22Rv1 (cell line): ENCODE measurements around the gene AUTS2.

Experiments used
- H3K27ac ChIP-seq: fragments of 450-650 bp; 2 replicates; pipeline ENCODE4 v1.5.1; 2017
- CTCF ChIP-seq: fragments of 450-650 bp; IDR thresholded peaks from 2 replicates; pipeline ENCODE4 v1.5.1; 2017; ENCODE audit warnings: mild to moderate bottlenecking
- ZFX ChIP-seq: fragments of 450-650 bp; IDR thresholded peaks from 2 replicates; pipeline ENCODE4 v1.6.1; 2017; ENCODE audit warnings: antibody characterized with exemption, borderline replicate concordance

AUTS2 gene

GRCh38 chr7:70301673-70302185 is 703.5 kb downstream of the AUTS2 start:
- no peak overlapping the region for H3K27ac ChIP-seq
- TF ChIP-seq ZFX = no peak
- TF ChIP-seq CTCF = no peak

- H3K27ac ChIP-seq = no peak overlapping the region
- TF ChIP-seq ZFX (no peak), CTCF (no peak)
These were observed 705.0 kb downstream of the AUTS2 start for GRCh38 chr7:70303309-70303708.

GRCh38 chr7:70303780-70304179 is 705.5 kb downstream of the AUTS2 start:
- H3K27ac ChIP-seq = no peak overlapping the region
- TF ChIP-seq CTCF (no peak), ZFX (no peak)

GRCh38 chr7:70306173-70306572 is 707.9 kb downstream of the AUTS2 start:
- no peak for TF ChIP-seq ZFX
- TF ChIP-seq CTCF = no peak
- H3K27ac ChIP-seq = no peak overlapping the region

GRCh38 chr7:70307544-70308106 is 709.4 kb downstream of the AUTS2 start:
- H3K27ac ChIP-seq = no peak overlapping the region
- no peak for TF ChIP-seq ZFX

- H3K27ac ChIP-seq = no peak overlapping the region
- TF ChIP-seq ZFX (no peak), CTCF (no peak)
These were observed 714.1 kb downstream of the AUTS2 start for GRCh38 chr7:70312336-70312735.

GRCh38 chr7:70313271-70313670 is 715.0 kb downstream of the AUTS2 start:
- TF ChIP-seq ZFX (no peak), CTCF (no peak)
- H3K27ac ChIP-seq = no peak overlapping the region

GRCh38 chr7:70313687-70314086 is 715.4 kb downstream of the AUTS2 start:
- TF ChIP-seq CTCF = no peak

More at GRCh38 chr7:70313687-70314086, 715.4 kb downstream of the AUTS2 start:
- H3K27ac ChIP-seq = no peak overlapping the region
